CD8-positive, alpha-beta memory T cell (primary cell): ENCODE measurements around the gene PCDH10. TPM values are rescaled to one million over a fixed set of nuclear protein-coding genes. Genes with fewer than 3 reads are reported as not detected.

Experiments
- CTCF ChIA-PET: fragments of 350-600 bp; sonication (Branson Sonifier 250); formaldehyde crosslinking; loops from one replicate; lab custom pipeline; 2021; ENCODE audit warnings: antibody characterized with exemption; lab: Charles Lee
- POLR2A ChIA-PET: fragments of 350-600 bp; sonication (Branson Sonifier 250); formaldehyde crosslinking; loops from one replicate; lab custom pipeline; 2021; ENCODE audit warnings: antibody characterized with exemption; lab: Charles Lee
- DNase-seq, 5 donors: peaks; one replicate each; pipeline versions ENCODE4 v3.0.0 to v3.0.0-alpha.2; 2020 to 2022; ENCODE audit warnings: mixed read lengths in 1 of 5
- H3K27ac ChIP-seq: one replicate; pipeline ENCODE4 v1.7.0; 2013; ENCODE audit warnings: low read depth, mild to moderate bottlenecking, low read length, moderate library complexity
- H3K27me3 ChIP-seq: 2 replicates; pipeline ENCODE4 v1.7.0; 2013; ENCODE audit warnings: low read length, mild to moderate bottlenecking; ENCODE audit not compliant: insufficient read depth, poor library complexity, severe bottlenecking
- H3K36me3 ChIP-seq: 2 replicates; pipeline ENCODE4 v1.7.0; 2013; ENCODE audit warnings: mild to moderate bottlenecking, low read length, moderate library complexity; ENCODE audit not compliant: insufficient read depth
- H3K4me1 ChIP-seq: 2 replicates; pipeline ENCODE4 v1.7.0; 2013; ENCODE audit warnings: mild to moderate bottlenecking, low read length, moderate library complexity; ENCODE audit not compliant: insufficient read depth
- H3K4me3 ChIP-seq: 2 replicates; pipeline ENCODE4 v1.7.0; 2013; ENCODE audit warnings: mild to moderate bottlenecking, low read length
- H3K9me3 ChIP-seq: 2 replicates; pipeline ENCODE4 v1.7.0; 2013; ENCODE audit warnings: mild to moderate bottlenecking, low read length
- H3K27ac Mint-ChIP-seq, 8 donors: one replicate each; pipeline ENCODE4 v1.8.0; 2020 to 2021; ENCODE audit warnings: mixed read lengths in 8 of 8, mild to moderate bottlenecking in 6 of 8, inconsistent platforms in 3 of 8, moderate library complexity in 3 of 8
- H3K27me3 Mint-ChIP-seq, 2 donors: one replicate each; pipeline ENCODE4 v1.8.0; 2020 to 2021; ENCODE audit warnings: mixed read lengths in 2 of 2, mild to moderate bottlenecking in 1 of 2, moderate library complexity in 1 of 2
- H3K36me3 Mint-ChIP-seq, 3 donors: one replicate each; pipeline ENCODE4 v1.8.0; 2020 to 2021; ENCODE audit warnings: mixed read lengths in 3 of 3, inconsistent platforms in 1 of 3, mild to moderate bottlenecking in 1 of 3
- H3K4me1 Mint-ChIP-seq, 3 donors: one replicate each; pipeline ENCODE4 v1.8.0; 2020 to 2021; ENCODE audit warnings: mixed read lengths in 3 of 3, inconsistent platforms in 1 of 3, mild to moderate bottlenecking in 1 of 3
- H3K4me3 Mint-ChIP-seq, 7 donors: one replicate each; pipeline ENCODE4 v1.8.0; 2020 to 2021; ENCODE audit warnings: mixed read lengths in 7 of 7, mild to moderate bottlenecking in 6 of 7, moderate library complexity in 4 of 7, inconsistent platforms in 2 of 7
- H3K9me3 Mint-ChIP-seq, 5 donors: one replicate each; pipeline ENCODE4 v1.8.0; 2020 to 2022; ENCODE audit warnings: mixed read lengths in 5 of 5, mild to moderate bottlenecking in 3 of 5, moderate library complexity in 2 of 5, inconsistent platforms in 1 of 5
- polyA plus RNA-seq: library from polyadenylated mRNA; unstranded; fragments of 300-500 nt; fragmentation: Illumina TruSeq; gene quantifications from one replicate; pipeline ENCODE4 v1.2.3, GENCODE V29; 2021
- total RNA-seq, 2 experiments: library from RNA; stranded (reverse); gene quantifications; one replicate each; pipeline ENCODE4 v1.2.3, GENCODE V29; 2021

The PCDH10 gene, protein sequence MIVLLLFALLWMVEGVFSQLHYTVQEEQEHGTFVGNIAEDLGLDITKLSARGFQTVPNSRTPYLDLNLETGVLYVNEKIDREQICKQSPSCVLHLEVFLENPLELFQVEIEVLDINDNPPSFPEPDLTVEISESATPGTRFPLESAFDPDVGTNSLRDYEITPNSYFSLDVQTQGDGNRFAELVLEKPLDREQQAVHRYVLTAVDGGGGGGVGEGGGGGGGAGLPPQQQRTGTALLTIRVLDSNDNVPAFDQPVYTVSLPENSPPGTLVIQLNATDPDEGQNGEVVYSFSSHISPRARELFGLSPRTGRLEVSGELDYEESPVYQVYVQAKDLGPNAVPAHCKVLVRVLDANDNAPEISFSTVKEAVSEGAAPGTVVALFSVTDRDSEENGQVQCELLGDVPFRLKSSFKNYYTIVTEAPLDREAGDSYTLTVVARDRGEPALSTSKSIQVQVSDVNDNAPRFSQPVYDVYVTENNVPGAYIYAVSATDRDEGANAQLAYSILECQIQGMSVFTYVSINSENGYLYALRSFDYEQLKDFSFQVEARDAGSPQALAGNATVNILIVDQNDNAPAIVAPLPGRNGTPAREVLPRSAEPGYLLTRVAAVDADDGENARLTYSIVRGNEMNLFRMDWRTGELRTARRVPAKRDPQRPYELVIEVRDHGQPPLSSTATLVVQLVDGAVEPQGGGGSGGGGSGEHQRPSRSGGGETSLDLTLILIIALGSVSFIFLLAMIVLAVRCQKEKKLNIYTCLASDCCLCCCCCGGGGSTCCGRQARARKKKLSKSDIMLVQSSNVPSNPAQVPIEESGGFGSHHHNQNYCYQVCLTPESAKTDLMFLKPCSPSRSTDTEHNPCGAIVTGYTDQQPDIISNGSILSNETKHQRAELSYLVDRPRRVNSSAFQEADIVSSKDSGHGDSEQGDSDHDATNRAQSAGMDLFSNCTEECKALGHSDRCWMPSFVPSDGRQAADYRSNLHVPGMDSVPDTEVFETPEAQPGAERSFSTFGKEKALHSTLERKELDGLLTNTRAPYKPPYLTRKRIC
- total RNA-seq = not detected
- polyA plus RNA-seq = not detected

DNA sequence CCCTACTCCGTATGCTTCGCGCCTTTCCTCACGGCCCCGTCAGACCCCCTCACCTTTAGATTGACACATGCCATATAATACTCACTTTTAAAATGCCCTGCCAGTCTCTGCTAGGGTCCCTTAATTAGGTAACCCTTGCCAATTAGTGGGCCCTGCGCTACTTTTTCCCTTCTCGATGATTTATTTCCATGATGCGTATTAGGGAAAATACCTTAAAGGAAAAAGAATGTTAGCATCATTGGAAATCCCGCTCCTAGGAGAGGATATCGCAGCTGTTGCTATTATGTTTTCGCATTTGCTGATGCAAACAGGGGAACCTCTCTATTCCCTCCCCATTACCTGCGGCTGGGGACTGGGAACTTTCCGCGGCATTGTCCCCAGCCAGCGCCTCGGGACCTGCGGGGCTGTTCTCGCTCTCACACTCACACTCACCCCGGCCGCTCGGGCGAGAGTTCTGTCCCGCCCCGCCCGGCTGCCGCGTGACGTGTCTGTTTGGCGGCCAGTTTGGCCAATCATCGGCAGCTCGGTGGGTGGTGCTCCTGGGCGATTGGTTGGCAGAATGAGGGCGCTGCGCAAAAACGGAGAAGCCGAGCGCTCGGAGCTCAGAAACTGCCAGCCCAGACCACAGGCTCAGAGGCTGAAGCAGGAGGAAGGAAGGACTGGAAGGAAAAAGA, at the start of gene PCDH10:
Gene PCDH10 (plus strand): TSS at position 605 of the 674 bp plus-strand sequence. CDS start 847 bp downstream, outside the sequence.
- Mint-ChIP-seq H3K27me3 (peaks cover 43 to 59% of the 10 kb centered on the region in 2 donors), H3K4me1 (peaks cover 0 to 10% (median 2%) of the 10 kb centered on the region in 3 donors), H3K4me3 (peak within 1 kb of the TSS in 3 of 7 donors; percentile 1 to 61 (median 23)), H3K36me3 (peaks cover 0 to 2% (median 0%) of the 10 kb centered on the region in 3 donors), H3K9me3 (peaks cover 0 to 26% (median 7%) of the 10 kb centered on the region in 5 donors), H3K27ac (no peak within 1 kb of the TSS)
- H3K4me1 ChIP-seq = no peaks in the 10 kb centered on the region
- CTCF ChIA-PET = no interaction called here
- no peaks in the 10 kb centered on the region for H3K36me3 ChIP-seq
- no peak within 1 kb of the TSS for H3K27ac ChIP-seq
- no peak for DNase-seq
- H3K27me3 ChIP-seq = peaks cover 12% of the 10 kb centered on the region
- H3K4me3 ChIP-seq = no peak within 1 kb of the TSS
- no peaks in the 10 kb centered on the region for H3K9me3 ChIP-seq
- POLR2A ChIA-PET = no interaction called here

DNA sequence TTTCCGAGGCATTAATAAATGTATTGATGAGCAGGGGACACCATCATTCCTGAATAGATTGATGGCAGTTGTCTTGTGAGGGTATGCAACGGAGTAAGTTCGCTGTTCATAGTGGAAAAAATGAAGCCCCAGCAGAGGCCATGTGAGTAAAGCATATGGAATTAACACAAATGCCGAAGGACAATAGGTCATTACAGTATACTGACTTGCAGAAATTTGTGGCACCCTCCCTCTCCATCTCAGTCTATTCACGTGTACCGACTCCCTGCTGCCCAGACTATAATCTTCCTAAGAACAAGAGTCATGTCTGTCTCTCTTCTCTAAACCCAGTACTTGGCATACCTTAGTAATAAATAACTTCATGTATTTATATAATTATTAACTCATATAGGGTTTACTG, 47.1 kb upstream of the PCDH10 start:
- H3K27ac Mint-ChIP-seq = no peak overlapping the region
- no peaks in the 10 kb centered on the region for H3K4me1 Mint-ChIP-seq
- Histone ChIP-seq H3K36me3 (no peaks in the 10 kb centered on the region), H3K4me1 (no peaks in the 10 kb centered on the region), H3K9me3 (no peaks in the 10 kb centered on the region), H3K4me3 (no peak overlapping the region), H3K27ac (no peak overlapping the region), H3K27me3 (no peaks in the 10 kb centered on the region)
- ChIA-PET CTCF (no interaction called here), POLR2A (no interaction called here)
- peaks cover 0 to 30% (median 3%) of the 10 kb centered on the region in 5 donors for H3K9me3 Mint-ChIP-seq
- no peak for DNase-seq
- no peaks in the 10 kb centered on the region for H3K27me3 Mint-ChIP-seq
- H3K36me3 Mint-ChIP-seq = peaks cover 0 to 2% (median 0%) of the 10 kb centered on the region in 3 donors
- no peak overlapping the region for H3K4me3 Mint-ChIP-seq

DNA sequence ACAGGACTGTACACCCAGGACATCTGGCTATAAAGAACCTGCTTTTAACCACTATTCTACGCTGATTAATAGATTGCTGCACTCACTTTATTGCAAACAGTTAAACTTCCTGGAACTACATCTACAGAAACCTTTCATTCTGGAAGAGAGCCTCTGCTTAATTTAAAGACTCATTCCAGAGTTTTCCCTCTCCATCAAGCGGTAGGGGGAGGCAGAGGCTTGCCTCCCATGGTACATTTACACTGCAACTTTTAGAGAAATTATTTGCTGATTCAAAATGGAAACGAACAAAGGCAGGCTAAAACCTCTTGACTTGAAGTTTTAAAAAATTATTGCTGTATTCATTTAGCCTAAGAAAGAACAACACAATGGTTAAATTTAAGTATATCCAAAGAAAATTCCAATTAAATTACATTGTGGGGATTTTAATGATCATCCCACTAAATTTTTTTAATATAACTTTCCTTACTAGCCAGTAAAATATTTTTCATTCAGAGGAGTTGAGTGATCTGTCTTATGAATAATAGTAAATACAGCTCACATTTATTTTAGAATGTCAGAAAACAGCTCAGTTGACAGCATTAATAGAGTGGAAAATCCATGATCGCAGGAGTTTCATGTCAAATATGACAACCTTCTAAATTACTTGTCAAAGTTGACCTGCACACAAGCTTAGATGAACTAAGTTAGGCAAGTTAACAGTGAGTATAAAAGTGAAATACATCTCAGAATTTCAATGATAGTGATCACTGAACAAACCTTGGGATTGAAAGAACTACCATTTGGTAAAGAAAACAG, 46.3 kb upstream of the PCDH10 start:
- DNase-seq = no peak
- Mint-ChIP-seq H3K27me3 (no peaks in the 10 kb centered on the region), H3K4me3 (no peak overlapping the region), H3K4me1 (no peaks in the 10 kb centered on the region), H3K36me3 (peaks cover 0 to 2% (median 0%) of the 10 kb centered on the region in 3 donors), H3K9me3 (peaks cover 0 to 27% (median 3%) of the 10 kb centered on the region in 5 donors), H3K27ac (no peak overlapping the region)
- Histone ChIP-seq H3K4me3 (no peak overlapping the region), H3K36me3 (no peaks in the 10 kb centered on the region), H3K4me1 (no peaks in the 10 kb centered on the region), H3K27ac (no peak overlapping the region), H3K9me3 (no peaks in the 10 kb centered on the region), H3K27me3 (no peaks in the 10 kb centered on the region)
- POLR2A ChIA-PET = no interaction called here
- CTCF ChIA-PET = no interaction called here

DNA sequence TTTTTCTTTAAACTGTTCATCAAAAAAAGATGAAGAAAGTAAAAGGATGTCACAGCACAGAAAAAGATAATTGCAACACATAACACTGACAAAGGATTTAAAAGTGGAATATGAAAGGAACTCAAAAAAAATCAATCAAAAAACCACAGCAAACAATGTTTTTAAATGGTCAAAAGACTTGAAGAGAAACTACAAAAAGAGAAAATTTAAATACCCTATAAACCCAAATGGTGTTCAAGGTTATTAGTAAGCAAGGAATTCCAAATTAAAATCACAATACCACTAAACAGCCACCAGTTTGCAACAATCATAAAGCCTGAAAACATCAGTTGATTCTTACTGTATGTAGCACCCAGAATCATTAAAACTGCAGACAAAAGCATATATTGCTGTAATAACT, 36.5 kb upstream of the PCDH10 start:
- no peaks in the 10 kb centered on the region for H3K4me1 Mint-ChIP-seq
- CTCF ChIA-PET = no interaction called here
- Histone ChIP-seq H3K27ac (no peak overlapping the region), H3K36me3 (no peaks in the 10 kb centered on the region), H3K4me1 (no peaks in the 10 kb centered on the region), H3K4me3 (no peak overlapping the region), H3K27me3 (no peaks in the 10 kb centered on the region), H3K9me3 (no peaks in the 10 kb centered on the region)
- no peak overlapping the region for H3K27ac Mint-ChIP-seq
- no peaks in the 10 kb centered on the region for H3K36me3 Mint-ChIP-seq
- peaks cover 0 to 15% (median 2%) of the 10 kb centered on the region in 5 donors for H3K9me3 Mint-ChIP-seq
- POLR2A ChIA-PET = no interaction called here
- H3K27me3 Mint-ChIP-seq = no peaks in the 10 kb centered on the region
- no peak overlapping the region for H3K4me3 Mint-ChIP-seq
- DNase-seq = no peak

DNA sequence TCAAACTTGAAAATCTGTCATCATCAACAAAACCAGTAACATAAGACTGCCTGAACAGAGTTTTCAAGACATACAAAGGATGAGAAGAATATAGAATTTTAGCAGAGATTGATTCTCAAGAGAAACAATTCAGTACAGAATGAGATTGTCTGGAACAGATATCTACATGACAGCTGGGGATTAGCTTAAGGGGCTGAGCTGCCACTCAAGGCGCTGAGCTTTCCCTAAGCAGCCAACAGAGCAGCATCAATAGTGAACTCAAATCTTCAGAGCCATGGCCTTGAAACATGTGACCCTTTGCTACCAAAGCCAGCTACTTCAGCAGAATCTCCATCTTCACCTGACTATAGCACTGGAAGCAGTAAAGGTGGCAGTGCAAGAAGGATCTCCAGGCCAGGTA, 24.3 kb upstream of the PCDH10 start:
- Histone ChIP-seq H3K27me3 (no peaks in the 10 kb centered on the region), H3K4me1 (no peaks in the 10 kb centered on the region), H3K4me3 (no peak overlapping the region), H3K9me3 (no peaks in the 10 kb centered on the region), H3K27ac (no peak overlapping the region), H3K36me3 (no peaks in the 10 kb centered on the region)
- Mint-ChIP-seq H3K36me3 (no peaks in the 10 kb centered on the region), H3K27ac (no peak overlapping the region), H3K27me3 (no peaks in the 10 kb centered on the region), H3K4me1 (no peaks in the 10 kb centered on the region), H3K9me3 (peaks cover 9 to 44% (median 15%) of the 10 kb centered on the region in 5 donors), H3K4me3 (no peak overlapping the region)
- ChIA-PET POLR2A (no interaction called here), CTCF (no interaction called here)
- DNase-seq = no peak

DNA sequence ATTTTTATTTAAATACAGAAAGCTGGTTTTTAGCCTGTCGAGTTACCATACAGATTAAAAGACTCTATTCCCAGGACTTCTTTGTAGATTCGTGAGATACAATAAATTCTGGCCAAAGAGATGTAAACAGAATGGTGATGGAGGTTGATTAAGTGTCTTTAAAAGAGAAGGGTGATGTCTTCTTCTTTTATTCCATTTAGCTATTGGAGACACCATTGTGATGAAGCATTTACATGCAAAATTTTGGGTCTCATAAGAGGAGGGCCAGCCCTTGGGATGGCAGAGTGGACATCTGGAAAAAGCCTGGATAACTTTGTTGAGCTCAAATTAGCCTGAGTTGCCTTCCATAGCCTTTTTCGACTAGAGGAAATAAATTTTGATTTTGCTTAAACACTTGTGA, 21.6 kb upstream of the PCDH10 start:
- POLR2A ChIA-PET = no interaction called here
- DNase-seq = no peak
- H3K27me3 Mint-ChIP-seq = no peaks in the 10 kb centered on the region
- Histone ChIP-seq H3K27me3 (no peaks in the 10 kb centered on the region), H3K9me3 (no peaks in the 10 kb centered on the region), H3K36me3 (no peaks in the 10 kb centered on the region), H3K27ac (no peak overlapping the region), H3K4me1 (no peaks in the 10 kb centered on the region), H3K4me3 (no peak overlapping the region)
- H3K9me3 Mint-ChIP-seq = peaks cover 8 to 41% (median 13%) of the 10 kb centered on the region in 5 donors
- no peaks in the 10 kb centered on the region for H3K4me1 Mint-ChIP-seq
- H3K4me3 Mint-ChIP-seq = no peak overlapping the region
- no peaks in the 10 kb centered on the region for H3K36me3 Mint-ChIP-seq
- CTCF ChIA-PET = no interaction called here
- no peak overlapping the region for H3K27ac Mint-ChIP-seq

DNA sequence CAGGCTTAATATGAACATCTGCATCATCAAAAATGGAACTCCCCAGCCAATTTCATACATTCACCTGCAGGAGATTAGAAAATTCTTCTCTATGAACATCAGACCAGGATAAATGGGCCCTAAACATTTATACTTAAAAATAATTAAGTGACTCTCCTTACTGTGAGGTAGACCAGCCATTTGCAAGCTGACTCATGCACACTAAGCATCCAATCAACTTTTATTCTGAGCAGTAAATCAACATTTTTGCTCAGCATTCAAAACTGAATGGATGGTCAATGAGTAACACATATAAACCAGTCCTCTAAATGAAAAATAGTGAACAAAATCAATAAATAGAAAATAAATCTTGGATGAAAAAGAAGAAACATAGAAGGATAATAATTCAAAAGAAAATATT, 19.9 kb upstream of the PCDH10 start:
- H3K27me3 ChIP-seq = no peaks in the 10 kb centered on the region
- no peaks in the 10 kb centered on the region for H3K27me3 Mint-ChIP-seq
- H3K27ac Mint-ChIP-seq = no peak overlapping the region
- H3K4me1 Mint-ChIP-seq = no peaks in the 10 kb centered on the region
- H3K4me3 ChIP-seq = no peak overlapping the region
- H3K9me3 Mint-ChIP-seq = peaks cover 4 to 34% (median 13%) of the 10 kb centered on the region in 5 donors
- no peaks in the 10 kb centered on the region for H3K4me1 ChIP-seq
- H3K36me3 Mint-ChIP-seq = no peaks in the 10 kb centered on the region
- no peak overlapping the region for H3K27ac ChIP-seq
- no peak overlapping the region for H3K4me3 Mint-ChIP-seq
- no peaks in the 10 kb centered on the region for H3K9me3 ChIP-seq
- no peak for DNase-seq
- POLR2A ChIA-PET = no interaction called here
- CTCF ChIA-PET = no interaction called here
- no peaks in the 10 kb centered on the region for H3K36me3 ChIP-seq
